Astrocyte (in vitro differentiated cells and primary cell): ENCODE measurements around the gene CA6. TPM values are rescaled to one million over a fixed set of nuclear protein-coding genes. Genes with fewer than 3 reads are reported as not detected.

ENCODE experiments used
- DNase-seq: peaks from one replicate; pipeline ENCODE4 v3.0.0-alpha.2; 2010; ENCODE audit warnings: low read depth
- FAIRE-seq: peaks from 2 replicates; lab custom pipeline; 2011; peaks lifted over from hg19 to GRCh38; lab: Jason Lieb, UNC
- H2AFZ ChIP-seq: 2 replicates; pipeline ENCODE4 v1.6.0; 2012; ENCODE audit warnings: low read depth, low read length, inconsistent platforms
- H3K27ac ChIP-seq: 2 replicates; pipeline ENCODE4 v1.5.1; 2011; ENCODE audit warnings: low read depth, low read length, inconsistent platforms
- H3K27me3 ChIP-seq: 2 replicates; pipeline ENCODE4 v1.6.0; 2011; ENCODE audit warnings: low read length, inconsistent platforms; ENCODE audit not compliant: insufficient read depth
- H3K36me3 ChIP-seq: 2 replicates; pipeline ENCODE4 v1.5.1; 2011; ENCODE audit warnings: low read length, inconsistent platforms; ENCODE audit not compliant: insufficient read depth
- H3K4me1 ChIP-seq: 2 replicates; pipeline ENCODE4 v1.5.1; 2011; ENCODE audit warnings: low read length, inconsistent platforms; ENCODE audit not compliant: insufficient read depth
- H3K4me2 ChIP-seq: 2 replicates; pipeline ENCODE4 v1.6.0; 2012; ENCODE audit warnings: low read length, inconsistent platforms
- H3K4me3 ChIP-seq: 2 replicates; pipeline ENCODE4 v1.5.1; 2011; ENCODE audit warnings: low read depth, mild to moderate bottlenecking, low read length, inconsistent platforms; ENCODE audit not compliant: insufficient read depth
- H3K79me2 ChIP-seq: 2 replicates; pipeline ENCODE4 v1.6.0; 2012; ENCODE audit warnings: mild to moderate bottlenecking, low read length, inconsistent platforms; ENCODE audit not compliant: insufficient read depth
- H3K9ac ChIP-seq: 2 replicates; pipeline ENCODE4 v1.6.0; 2012; ENCODE audit warnings: mild to moderate bottlenecking, low read length, inconsistent platforms
- H3K9me3 ChIP-seq: 2 replicates; pipeline ENCODE4 v1.5.1; 2012; ENCODE audit warnings: low read depth, mild to moderate bottlenecking, low read length, inconsistent platforms; ENCODE audit not compliant: insufficient read depth
- H4K20me1 ChIP-seq: 2 replicates; pipeline ENCODE4 v1.6.0; 2012; ENCODE audit warnings: low read length, inconsistent platforms; ENCODE audit not compliant: insufficient read depth
- H3K27ac Mint-ChIP-seq: one replicate; pipeline ENCODE4 v1.8.0; 2021; ENCODE audit warnings: mild to moderate bottlenecking, mixed read lengths; ENCODE audit not compliant: unreplicated experiment
- H3K27me3 Mint-ChIP-seq: one replicate; pipeline ENCODE4 v1.8.0; 2021; ENCODE audit warnings: low read depth, mixed read lengths; ENCODE audit not compliant: unreplicated experiment
- H3K36me3 Mint-ChIP-seq: one replicate; pipeline ENCODE4 v1.8.0; 2021; ENCODE audit warnings: low read depth, mixed read lengths; ENCODE audit not compliant: unreplicated experiment
- H3K4me1 Mint-ChIP-seq: one replicate; pipeline ENCODE4 v1.8.0; 2021; ENCODE audit warnings: low read depth, mixed read lengths; ENCODE audit not compliant: unreplicated experiment
- H3K4me3 Mint-ChIP-seq: one replicate; pipeline ENCODE4 v1.8.0; 2021; ENCODE audit warnings: mild to moderate bottlenecking, moderate library complexity, mixed read lengths; ENCODE audit not compliant: unreplicated experiment
- H3K9me3 Mint-ChIP-seq: one replicate; pipeline ENCODE4 v1.8.0; 2021; ENCODE audit warnings: mild to moderate bottlenecking, mixed read lengths; ENCODE audit not compliant: unreplicated experiment
- CTCF ChIP-seq: IDR thresholded peaks from 2 replicates; pipeline ENCODE4 v1.5.1; 2011; ENCODE audit warnings: low read depth, mild to moderate bottlenecking, inconsistent platforms, low read length, moderate library complexity; ENCODE audit not compliant: insufficient read depth
- EZH2 ChIP-seq: IDR thresholded peaks from 2 replicates; pipeline ENCODE4 v1.6.1; 2012; ENCODE audit warnings: mild to moderate bottlenecking, low read length, inconsistent platforms; ENCODE audit not compliant: insufficient read depth
- total RNA-seq: library from RNA; stranded (reverse); gene quantifications from 2 replicates; pipeline ENCODE4 v1.2.1, GENCODE V29; 2021

CA6 gene
- total RNA-seq, 1 donor from 2014 or later, result not detected

GRCh38 chr1:9009438-9010370 lies 64.0 kb downstream of the CA6 start:
- no peaks in the 10 kb centered on the region for H3K4me1 Mint-ChIP-seq

GRCh38 chr1:9010781-9011323 lies 65.2 kb downstream of the CA6 start:
- no peak overlapping the region for H3K4me3 ChIP-seq
- H3K27me3 Mint-ChIP-seq, result peaks cover 26% of the 10 kb centered on the region
- no peaks in the 10 kb centered on the region for H3K4me1 Mint-ChIP-seq
- no peak overlapping the region for H3K4me3 Mint-ChIP-seq
- H3K9me3 Mint-ChIP-seq, result no peaks in the 10 kb centered on the region
- no peaks in the 10 kb centered on the region for H3K9me3 ChIP-seq
- H3K4me2 ChIP-seq, result no peak overlapping the region
- no peak overlapping the region for H3K27ac ChIP-seq
- H3K27ac Mint-ChIP-seq, result no peak overlapping the region
- no peak overlapping the region for H2AFZ ChIP-seq
- H3K36me3 ChIP-seq, result no peaks in the 10 kb centered on the region
- TF ChIP-seq CTCF (no peak), EZH2 (no peak)
- FAIRE-seq, result no peak
- no peaks in the 10 kb centered on the region for H3K4me1 ChIP-seq
- H3K36me3 Mint-ChIP-seq, result no peaks in the 10 kb centered on the region
- peaks cover 2% of the 10 kb centered on the region for H3K27me3 ChIP-seq
- DNase-seq, result no peak
- H4K20me1 ChIP-seq, result no peaks in the 10 kb centered on the region
- H3K9ac ChIP-seq, result no peak overlapping the region
- no peaks in the 10 kb centered on the region for H3K79me2 ChIP-seq

More at GRCh38 chr1:9009438-9010370, 64.0 kb downstream of the CA6 start:
- H3K4me3 ChIP-seq, result no peak overlapping the region
- H3K36me3 ChIP-seq, result no peaks in the 10 kb centered on the region
- H3K79me2 ChIP-seq, result no peaks in the 10 kb centered on the region
- H3K9ac ChIP-seq, result no peak overlapping the region
- H3K9me3 ChIP-seq, result no peaks in the 10 kb centered on the region
- H4K20me1 ChIP-seq, result no peaks in the 10 kb centered on the region
- H3K27me3 Mint-ChIP-seq, result peaks cover 24% of the 10 kb centered on the region
- no peak overlapping the region for H3K27ac Mint-ChIP-seq
- DNase-seq, result no peak
- no peak overlapping the region for H3K4me3 Mint-ChIP-seq
- H3K27ac ChIP-seq, result no peak overlapping the region
- TF ChIP-seq CTCF (no peak), EZH2 (no peak)
- H3K9me3 Mint-ChIP-seq, result no peaks in the 10 kb centered on the region
- H3K4me2 ChIP-seq, result no peak overlapping the region
- H3K27me3 ChIP-seq, result peaks cover 2% of the 10 kb centered on the region
- no peaks in the 10 kb centered on the region for H3K4me1 ChIP-seq
- H3K36me3 Mint-ChIP-seq, result no peaks in the 10 kb centered on the region
- no peak for FAIRE-seq
- no peak overlapping the region for H2AFZ ChIP-seq
